HepG2 (cell line): ENCODE measurements around the gene ZNF562.
"Not testable (repeated sequence)": the region's sequence is repeated elsewhere in the genome, so short reads cannot be mapped to it uniquely, and the experiment has no call there.

Experiments used
- EZH2 ChIP-seq: conservative IDR thresholded peaks from 2 replicates; pipeline ENCODE4 v1.6.1; 2012; ENCODE audit warnings: mild to moderate bottlenecking, low read depth, low read length, moderate library complexity
- MAZ ChIP-seq, 2 experiments: sonication (generic) in 1 of 2; formaldehyde crosslinking in 1 of 2; IDR thresholded peaks; 2 replicates each; pipeline versions ENCODE4 v1.5.0 to v1.6.1; 2012 to 2020; ENCODE audit warnings: low read depth in 2 of 2, mild to moderate bottlenecking in 2 of 2, borderline replicate concordance in 1 of 2, improper control_type of control experiment in 1 of 2, low read length in 1 of 2, missing genetic modification reagents in 1 of 2, moderate library complexity in 1 of 2
- ZBTB49 ChIP-seq: sonication (generic); formaldehyde crosslinking; IDR thresholded peaks from 2 replicates; pipeline ENCODE4 v1.4.0; 2020; ENCODE audit warnings: missing genetic modification reagents, borderline replicate concordance
- ZNF644 ChIP-seq: IDR thresholded peaks from 2 replicates; pipeline ENCODE4 v1.6.1; 2016; ENCODE audit warnings: low read depth
- TF ChIP-seq, protein P1 (sequence below): sonication (generic); formaldehyde crosslinking; IDR thresholded peaks from 2 replicates; pipeline ENCODE4 v1.4.0; 2020; ENCODE audit warnings: mild to moderate bottlenecking, missing genetic modification reagents

- not testable (repeated sequence) for TF ChIP-seq MAZ (IDR thresholded peaks at IDR 0.05; ENCODE audit: borderline replicate concordance, low read depth, low read length); MAZ (CRISPR knock-in tag; IDR thresholded peaks at IDR 0.05; ENCODE audit: low read depth); ZBTB49; ZNF644 (CRISPR knock-in tag); EZH2
- TF ChIP-seq, protein P1, sequence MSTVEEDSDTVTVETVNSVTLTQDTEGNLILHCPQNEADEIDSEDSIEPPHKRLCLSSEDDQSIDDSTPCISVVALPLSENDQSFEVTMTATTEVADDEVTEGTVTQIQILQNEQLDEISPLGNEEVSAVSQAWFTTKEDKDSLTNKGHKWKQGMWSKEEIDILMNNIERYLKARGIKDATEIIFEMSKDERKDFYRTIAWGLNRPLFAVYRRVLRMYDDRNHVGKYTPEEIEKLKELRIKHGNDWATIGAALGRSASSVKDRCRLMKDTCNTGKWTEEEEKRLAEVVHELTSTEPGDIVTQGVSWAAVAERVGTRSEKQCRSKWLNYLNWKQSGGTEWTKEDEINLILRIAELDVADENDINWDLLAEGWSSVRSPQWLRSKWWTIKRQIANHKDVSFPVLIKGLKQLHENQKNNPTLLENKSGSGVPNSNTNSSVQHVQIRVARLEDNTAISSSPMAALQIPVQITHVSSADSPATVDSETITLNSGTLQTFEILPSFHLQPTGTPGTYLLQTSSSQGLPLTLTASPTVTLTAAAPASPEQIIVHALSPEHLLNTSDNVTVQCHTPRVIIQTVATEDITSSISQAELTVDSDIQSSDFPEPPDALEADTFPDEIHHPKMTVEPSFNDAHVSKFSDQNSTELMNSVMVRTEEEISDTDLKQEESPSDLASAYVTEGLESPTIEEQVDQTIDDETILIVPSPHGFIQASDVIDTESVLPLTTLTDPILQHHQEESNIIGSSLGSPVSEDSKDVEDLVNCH (CRISPR knock-in tag) = not testable (repeated sequence)
These were observed 15.4 kb upstream of the ZNF562 start for GRCh38 chr19:9690301-9690700.
